ENCODE data around the gene CCDC134.

The CCDC134 gene

DNA sequence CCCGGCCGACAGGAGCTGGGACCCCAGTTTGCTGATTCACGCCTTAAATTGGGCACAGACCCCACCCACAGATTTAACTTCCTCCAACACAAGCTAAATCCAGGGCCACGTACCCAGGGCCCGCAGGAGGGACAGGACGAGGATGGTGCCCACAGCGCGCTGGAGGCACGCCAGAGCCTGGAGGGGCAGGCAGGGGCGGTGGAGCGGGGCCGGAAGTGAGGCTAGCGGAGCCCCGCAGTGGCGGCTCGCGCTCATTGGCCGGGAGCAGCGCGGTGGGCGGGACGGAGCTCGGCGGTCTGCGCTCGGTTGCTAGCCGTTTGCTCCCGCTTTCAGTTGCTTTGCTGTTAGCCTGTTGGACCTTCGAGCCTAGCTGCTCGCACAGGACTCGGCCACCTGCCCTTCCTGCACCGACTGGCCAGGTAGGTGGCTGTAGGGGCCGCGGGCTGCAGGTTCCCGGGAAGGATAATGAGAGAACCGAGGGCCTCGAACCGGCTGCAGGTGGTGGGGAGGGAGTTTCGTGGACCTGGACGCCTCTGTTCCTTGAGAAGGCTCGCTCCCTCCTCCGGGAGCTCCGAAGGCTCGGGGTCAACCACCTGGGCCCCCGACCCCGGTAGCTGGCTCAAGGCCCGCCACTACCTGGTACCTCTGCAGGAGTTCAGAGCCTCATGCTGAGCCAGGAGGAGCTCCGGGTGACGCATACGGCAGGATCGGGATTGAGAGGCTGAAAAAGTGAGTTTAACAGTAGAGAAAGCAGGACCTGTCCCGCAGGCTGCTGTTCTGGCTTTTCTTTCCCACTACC lies at the start of gene CCDC134:
CCDC134 (plus strand) TSS at position 332 of the 799 bp plus-strand sequence. CDS start 8,212 bp downstream, outside the sequence.
- in situ Hi-C loops (cut with MboI; ENCODE audit: low sequenced_read_pairs), result no loop called here

DNA sequence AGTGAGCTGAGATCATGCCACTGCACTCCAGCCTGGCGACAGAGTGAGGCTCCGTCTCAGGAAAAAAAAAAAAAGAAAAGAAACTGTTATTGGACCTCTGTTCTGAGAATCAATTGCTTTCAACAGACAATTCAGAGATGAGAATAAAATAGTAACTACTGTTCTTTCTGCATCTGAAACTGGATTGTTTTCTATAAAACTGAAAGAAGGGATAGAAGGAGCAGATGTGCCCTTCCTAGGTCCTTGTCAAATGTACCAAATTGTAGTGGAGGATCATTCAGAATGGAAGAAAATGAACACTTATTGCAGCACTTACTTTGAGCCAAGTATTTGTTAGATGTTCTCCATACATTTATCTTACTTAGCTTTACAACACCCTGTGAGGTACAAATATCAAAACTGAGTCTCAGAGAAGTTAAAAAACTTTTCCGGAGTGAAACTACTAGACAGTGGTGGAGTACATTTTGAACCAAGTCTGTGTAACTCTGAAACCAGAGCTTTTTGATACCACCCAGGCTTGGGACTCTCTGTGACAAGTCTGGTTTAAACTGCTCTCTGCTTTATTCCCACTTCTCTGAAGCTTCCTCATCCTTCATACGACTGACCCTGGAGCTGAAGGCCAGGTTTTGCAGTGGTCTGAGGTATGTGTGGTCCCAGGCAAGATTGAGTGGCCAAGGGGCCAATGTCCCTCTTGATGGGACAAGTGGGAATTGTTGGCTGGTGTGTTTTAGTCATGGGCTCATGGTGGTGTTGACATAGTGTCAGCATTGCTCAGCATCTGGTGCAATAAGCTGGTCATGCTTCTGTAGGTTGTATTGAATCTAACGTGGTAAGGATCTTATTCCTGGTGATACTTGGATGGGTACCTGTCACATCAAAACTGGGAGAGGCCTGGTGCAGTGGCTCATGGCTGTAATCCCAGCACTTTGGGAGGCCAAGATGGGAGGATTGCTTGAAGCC lies 48.2 kb upstream of the CCDC134 start:
- in situ Hi-C loops (cut with MboI; ENCODE audit: low sequenced_read_pairs), result no loop called here

DNA sequence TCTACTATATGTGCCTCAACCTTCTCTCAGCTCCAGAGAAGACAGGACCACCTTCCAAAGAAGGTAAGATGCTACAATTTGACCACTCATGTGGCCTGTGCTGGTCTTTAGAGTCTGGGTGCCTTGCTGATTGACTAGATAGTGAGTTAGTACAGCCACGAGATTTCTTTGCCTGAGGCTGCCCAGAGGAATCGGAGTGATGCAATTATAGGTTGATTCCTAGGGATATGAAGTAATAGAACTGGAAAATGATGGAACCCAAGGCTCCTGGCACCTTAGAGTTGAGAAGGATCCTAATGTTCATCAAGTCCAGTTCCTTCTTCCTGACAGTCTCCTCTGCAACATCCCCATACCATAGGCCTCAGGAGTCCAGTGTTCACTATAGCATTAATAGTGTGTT lies 46.5 kb upstream of the CCDC134 start:
- in situ Hi-C loops (cut with MboI; ENCODE audit: low sequenced_read_pairs), result no loop called here

DNA sequence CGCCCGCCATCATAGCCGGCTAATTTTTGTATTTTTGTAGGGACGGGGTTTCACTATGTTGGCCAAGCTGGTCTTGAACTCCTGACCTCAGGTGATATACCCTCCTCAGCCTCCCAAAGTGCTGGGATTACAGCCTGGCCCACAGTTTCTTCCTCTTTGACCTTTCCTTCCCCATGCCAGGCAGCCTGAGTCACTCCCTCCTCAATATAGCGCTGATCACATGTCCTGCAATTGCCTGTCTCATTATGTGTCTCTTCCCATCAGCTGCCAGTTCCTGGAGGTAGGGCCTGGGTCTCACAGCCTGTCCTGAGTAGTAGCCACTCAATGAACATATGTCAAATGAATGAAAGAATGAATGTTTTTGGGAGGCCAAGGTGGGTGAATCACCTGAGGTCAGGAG lies 43.0 kb upstream of the CCDC134 start:
- in situ Hi-C loops (cut with MboI; ENCODE audit: low sequenced_read_pairs), result no loop called here

DNA sequence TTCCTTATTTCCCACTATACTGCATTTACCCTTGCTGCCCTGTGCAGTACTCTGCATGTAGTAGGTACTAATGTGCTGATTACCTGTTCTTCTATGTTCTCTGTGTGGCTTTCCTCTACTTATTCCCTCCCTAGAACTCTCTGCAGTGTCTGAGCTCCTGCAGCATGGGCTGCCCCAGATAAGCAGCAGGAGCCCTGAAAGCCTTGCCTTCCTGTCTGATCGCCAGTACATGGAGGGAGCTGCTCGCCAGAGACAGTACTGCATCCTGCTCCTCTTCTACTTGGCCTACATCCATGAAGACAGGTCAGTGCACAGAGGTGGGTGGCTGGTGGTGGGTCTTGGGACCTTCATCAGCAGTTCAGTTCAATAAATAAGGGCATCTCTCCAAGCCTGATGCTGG lies 42.2 kb upstream of the CCDC134 start:
- in situ Hi-C loops (cut with MboI; ENCODE audit: low sequenced_read_pairs), result no loop called here

DNA sequence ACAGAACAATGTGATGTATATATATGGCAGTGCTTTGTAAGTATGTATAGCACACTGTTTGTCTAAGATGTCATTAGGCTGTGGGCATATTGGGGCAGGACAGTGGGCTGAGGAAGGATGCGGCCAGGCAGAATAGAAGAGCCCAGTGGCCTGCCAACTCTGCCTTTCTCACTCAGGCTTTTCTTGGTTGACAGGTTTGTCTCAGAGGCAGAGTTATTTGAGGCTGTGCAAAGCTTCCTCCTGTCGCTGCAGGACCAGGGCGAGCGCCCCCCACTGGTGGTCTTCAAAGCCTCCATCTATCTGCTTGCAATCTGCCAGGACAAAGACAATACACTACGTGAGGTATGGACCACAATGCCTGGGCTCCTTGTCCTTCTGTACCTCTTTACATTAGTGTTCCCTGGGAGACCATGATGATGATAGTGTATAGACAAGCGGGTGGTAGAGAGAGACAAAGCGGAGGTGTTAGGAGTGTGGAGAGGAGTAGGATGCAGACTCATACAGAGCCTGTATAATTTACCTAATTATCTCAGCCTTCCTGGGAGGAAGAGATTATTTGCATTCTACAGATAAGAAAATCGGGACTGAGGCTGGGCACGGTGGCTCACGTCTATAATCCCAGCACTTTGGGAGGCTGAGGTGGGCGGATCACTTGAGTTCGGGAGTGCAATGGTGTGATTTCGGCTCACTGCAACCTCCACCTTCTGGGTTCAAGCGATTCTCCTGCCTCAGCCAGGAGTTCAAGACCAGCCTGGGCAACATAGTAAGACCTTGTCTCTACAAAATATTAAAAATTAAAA lies 37.3 kb upstream of the CCDC134 start:
- in situ Hi-C loops (cut with MboI; ENCODE audit: low sequenced_read_pairs), result no loop called here

DNA sequence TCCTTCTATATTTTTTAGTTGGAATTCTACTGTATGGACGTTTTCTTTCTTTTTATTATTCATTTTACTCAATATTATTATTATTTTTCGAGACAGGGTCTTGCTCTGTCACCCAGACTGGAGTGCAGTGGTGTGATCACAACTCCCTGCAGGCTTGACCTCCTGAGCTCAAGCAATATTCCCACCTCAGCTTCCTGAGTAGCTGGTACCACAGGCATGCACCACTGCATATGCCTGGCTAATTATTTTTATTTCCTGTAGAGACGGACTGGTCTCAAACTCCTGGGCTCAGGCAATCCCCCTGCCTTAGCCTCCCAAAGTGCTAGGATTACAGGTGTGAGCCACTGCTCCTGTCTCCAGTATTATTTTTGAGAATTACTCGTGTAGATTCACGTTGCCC lies 34.0 kb upstream of the CCDC134 start:
- in situ Hi-C loops (cut with MboI; ENCODE audit: low sequenced_read_pairs), result no loop called here

DNA sequence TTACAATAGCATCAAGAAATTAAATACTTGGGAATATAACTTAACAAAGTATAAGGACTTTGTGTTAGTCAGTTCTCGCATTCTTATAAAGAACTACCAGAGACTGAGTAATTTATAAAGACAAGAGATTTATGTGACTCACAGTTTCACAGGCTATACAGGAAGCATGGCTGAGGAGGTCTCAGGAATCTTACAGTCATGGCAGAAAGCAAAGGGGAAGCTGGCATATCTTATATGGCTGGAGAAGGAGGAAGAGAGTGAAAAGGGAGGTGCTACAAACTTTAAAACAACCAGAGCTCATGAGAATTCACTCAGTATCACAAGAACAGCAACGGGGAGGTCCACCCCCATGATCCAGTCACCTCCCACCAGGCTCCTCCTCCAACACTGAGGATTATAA lies 32.0 kb upstream of the CCDC134 start:
- in situ Hi-C loops (cut with MboI; ENCODE audit: low sequenced_read_pairs), result no loop called here

DNA sequence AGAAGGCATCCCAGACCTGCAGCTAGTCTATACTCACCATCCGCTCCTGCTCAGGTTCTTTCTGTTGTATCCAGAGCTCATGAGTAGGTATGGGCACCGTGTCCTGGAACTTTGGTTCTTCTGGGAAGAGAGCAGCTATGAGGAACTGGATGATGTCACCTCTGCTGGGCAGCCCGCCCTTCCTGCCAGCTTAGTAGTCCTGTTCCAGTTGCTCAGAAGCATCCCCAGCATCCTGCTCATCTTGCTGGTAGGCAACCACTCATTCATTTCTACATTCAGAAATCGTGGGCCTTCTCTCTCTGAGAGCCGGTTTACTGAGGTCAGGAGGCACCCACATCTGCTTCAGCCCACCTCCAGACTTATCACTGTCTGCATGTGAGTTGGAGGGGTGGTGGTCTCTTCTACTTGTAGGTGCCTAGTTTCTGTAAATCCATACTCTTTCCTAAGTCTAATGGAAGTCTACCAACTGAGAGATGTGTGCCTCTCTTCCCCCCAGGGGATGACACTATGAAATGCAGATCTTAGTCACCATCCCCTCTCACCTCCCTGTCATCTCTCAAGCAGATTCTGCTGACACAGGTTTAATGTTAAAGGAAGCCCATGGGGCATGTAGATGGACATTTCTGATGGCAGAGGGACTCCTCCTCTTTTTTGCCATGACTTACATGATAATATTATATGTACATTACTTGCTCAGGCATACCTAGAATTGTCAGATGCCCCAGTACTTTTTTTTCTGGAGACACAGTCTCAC lies 29.6 kb upstream of the CCDC134 start:
- in situ Hi-C loops (cut with MboI; ENCODE audit: low sequenced_read_pairs), result no loop called here

DNA sequence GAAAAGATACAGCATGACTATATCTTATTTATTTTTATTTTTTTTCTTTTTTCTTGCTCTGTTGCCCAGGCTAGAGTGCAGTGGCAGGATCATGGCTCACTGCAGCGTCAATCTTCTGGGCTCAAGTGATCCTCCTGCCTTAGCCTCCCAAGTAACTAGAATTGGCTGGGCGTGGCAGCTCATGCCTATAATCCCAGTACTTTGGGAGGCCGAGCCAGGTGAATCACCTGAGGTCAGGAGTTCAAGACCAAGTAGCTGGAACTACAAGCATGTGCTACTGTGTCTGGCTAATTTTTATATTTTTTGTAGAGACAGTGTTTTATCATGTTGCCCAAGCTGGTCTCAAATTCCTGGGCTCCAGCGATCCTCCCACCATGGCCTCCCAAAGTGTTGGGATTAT lies 28.3 kb upstream of the CCDC134 start:
- in situ Hi-C loops (cut with MboI; ENCODE audit: low sequenced_read_pairs), result no loop called here

DNA sequence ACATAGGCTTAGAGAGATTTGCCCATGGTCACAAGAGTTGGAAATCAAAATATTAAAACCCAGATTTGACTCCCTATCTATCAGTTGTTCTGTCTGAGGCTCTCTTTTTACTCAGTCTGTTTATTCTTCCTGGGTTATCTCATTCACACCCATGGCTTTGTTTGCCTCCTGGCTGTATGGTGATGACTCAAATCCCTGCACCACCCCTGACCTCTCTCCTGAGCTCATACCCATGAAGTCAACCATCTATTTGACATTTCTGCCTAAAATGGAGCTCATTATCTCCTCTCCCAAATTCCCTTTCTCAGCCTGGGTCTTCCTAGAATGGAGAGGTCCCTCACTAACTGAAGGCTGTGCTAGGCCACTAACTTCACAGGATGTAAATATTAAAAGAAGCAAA lies 27.8 kb upstream of the CCDC134 start:
- in situ Hi-C loops (cut with MboI; ENCODE audit: low sequenced_read_pairs), result no loop called here

DNA sequence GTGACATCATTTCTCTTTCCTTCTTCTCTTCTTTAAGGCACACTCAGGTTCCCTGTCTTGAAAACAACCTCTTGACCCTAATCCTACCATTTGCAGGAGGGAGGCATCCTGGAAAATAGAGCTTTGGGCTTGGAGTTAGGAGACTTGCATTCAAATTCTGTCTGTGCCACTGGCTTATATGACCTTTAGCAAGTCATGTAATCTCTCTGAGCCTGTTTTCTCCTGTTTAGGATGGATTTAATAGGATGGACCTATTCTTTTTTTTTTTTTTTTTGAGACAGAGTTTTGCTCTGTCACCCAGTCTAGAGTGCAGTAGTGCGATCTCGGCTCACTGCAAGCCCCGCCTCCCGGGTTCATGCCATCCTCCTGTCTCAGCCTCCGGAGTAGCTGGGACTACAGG lies 25.1 kb upstream of the CCDC134 start:
- in situ Hi-C loops (cut with MboI; ENCODE audit: low sequenced_read_pairs), result no loop called here

DNA sequence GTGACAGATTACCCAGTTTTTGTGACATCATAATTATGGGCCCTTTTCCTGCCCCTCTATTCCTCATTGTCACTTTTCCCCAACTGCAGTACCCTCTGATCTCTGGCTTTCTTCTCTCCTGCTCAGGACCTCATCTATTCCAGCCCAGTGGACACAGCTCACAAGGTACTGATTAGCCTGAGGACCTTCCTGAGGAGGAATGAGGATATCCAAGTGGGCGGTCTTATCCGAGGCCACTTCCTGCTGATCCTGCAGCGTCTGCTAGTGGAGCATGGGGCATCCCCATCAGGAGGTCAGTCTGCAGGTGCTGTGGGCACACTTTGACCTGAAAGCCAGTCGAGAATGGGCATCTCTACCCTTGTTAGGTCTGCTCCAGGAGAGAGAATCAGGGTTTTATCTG lies 24.5 kb upstream of the CCDC134 start:
- in situ Hi-C loops (cut with MboI; ENCODE audit: low sequenced_read_pairs), result no loop called here

DNA sequence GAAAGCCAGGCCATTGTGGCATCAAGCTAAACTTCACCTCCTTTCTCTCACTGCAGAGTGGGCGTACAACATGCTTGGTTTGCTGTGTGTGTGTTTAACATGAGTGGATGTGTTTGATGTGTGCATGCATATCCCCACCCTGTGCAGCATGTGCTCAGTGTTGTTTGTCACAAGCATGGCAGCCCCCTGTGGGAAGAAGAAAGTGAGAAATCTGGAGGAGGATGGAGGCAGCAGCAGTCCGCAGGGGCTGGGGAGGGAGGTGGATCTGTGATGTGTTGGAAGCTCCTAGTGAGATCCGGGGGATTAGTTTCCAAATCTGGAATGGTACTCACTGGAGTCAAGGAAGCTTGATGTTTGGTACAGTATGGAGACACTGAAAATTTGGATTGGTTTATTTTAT lies 24.1 kb upstream of the CCDC134 start:
- in situ Hi-C loops (cut with MboI; ENCODE audit: low sequenced_read_pairs), result no loop called here

DNA sequence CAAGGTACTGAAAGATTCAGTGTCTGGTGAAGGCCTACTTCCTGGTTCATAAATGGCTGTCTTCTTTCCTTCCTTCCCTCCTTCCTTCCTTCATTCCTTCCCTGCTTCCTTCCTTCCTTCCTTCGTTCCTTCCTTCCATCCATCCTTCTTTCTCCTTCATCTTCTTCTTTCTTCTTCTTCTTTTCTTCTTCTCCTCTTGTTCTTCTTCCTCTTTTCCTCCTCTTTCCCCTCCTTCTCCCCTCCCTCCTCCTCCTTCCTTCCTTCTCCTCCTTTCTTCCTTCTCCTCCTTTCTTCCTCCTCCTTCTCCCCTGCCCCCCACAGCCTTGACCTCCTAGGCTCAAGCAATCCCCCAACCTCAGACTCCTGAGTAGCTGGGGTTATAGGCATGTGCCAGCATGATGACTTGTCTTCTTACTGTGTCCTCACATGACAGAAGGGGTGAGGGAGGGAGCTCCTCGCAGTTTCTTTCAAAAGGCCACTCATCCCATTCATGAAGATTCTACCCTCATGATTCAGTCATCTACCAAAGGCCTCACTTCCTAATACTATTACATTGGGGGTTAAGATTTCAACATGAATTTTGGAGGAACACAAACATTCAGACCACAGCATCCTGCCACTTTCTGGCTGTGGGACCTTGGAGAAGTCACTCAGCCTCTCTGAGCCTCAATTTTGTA lies 22.6 kb upstream of the CCDC134 start:
- in situ Hi-C loops (cut with MboI; ENCODE audit: low sequenced_read_pairs), result no loop called here

DNA sequence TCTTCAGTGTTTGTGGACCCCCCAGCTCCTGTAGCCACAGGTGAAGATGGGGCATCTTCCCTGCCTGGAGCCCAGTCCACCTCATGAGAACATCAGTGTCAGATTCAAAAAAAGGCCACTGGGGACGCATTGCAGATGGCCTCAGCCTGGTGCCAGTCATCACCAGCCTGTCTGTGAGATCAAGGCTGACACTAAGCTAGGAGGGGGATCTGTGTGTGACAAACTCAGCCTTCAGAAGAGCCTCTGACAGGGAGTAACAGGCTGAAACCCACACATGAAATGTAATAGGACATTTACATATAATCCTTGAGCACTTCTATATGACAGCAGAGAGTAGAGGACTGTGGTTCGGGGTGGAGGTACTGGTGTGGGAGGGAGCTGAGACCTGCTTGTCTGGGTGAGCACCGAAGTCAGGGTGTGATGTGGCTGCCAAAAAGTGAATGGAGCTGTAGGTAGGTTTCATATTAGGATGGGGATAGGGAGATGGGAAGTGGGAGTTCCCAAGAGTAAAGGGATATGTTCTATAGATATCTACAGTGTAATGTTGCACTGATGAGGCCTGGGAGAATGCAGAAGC lies 20.5 kb upstream of the CCDC134 start:
- in situ Hi-C loops (cut with MboI; ENCODE audit: low sequenced_read_pairs), result no loop called here

DNA sequence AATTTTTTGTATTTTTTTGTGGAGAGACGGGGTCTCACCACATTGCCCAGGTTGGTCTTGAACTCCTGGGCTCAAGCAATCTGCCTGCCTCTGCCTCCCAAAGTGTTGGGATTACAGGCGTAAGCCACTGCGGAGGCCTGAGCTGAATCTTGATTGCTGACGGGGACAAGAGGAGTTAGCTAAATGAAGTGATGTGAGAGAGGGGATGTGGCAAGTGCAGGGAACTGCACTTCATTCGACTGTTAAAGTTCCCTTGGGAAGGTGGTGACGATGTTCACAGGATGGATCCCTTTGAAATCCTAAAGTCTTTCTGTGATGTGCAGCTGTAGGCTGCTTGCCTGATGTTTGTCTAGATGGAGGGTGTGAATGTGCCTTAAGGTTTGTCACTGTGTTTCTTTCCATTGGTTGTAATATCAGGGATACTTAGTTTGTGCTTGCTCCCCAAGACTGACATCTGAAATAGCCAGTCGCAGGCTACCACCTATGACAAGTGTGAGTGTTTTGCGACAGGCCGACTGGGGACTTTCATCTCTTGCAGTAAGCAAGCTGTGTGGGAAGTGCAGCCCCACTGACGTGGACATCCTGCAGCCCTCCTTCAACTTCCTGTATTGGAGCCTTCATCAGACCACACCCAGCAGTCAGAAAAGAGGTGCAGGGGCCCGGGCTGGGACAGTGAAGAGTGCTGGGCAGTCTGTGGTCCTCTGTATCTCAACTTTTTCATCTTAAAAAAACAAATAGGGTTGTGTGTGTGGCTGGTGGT lies 19.6 kb upstream of the CCDC134 start:
- in situ Hi-C loops (cut with MboI; ENCODE audit: low sequenced_read_pairs), result no loop called here

DNA sequence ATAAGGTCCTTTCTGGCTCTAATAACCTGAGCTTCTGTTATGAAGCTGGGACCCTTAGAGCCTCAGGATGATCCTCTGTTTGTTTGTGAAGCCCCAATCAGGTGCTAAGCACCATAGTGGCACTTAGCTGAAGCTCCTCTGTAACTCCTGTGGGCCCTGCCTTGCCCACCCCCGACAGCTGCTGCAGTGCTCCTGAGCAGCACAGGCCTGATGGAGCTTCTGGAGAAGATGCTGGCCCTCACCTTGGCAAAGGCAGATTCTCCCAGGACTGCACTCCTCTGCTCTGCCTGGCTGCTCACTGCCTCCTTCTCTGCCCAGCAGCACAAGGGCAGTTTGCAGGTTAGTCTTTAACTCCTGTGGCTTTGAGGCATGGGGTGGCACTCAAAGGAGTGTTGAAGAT lies 19.0 kb upstream of the CCDC134 start:
- in situ Hi-C loops (cut with MboI; ENCODE audit: low sequenced_read_pairs), result no loop called here

DNA sequence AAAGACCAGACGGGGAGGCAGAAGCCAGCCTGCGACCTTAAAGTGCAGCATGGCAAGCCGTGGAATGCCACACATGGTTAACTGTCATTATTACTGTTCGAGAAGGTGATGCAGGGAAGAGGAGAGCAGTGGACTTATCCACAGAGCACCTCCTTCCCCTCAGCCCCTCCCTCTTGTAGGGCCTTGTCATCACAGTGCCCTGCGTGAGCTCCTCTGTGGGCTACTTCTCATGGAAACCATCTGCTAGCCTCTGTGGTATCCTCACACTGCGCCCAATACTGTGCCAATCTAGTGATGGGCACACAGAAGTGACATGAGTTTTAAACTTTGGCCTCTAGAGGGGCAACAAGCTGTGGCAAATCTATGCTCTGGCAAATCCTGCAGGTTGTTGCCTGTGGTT lies 18.2 kb upstream of the CCDC134 start:
- in situ Hi-C loops (cut with MboI; ENCODE audit: low sequenced_read_pairs), result no loop called here
